Testis (tissue), 2 donors: ENCODE data around the gene DOK1.

Source experiments
- POLR2A ChIP-seq: fragments of 450-650 bp; IDR thresholded peaks from one replicate; pipeline ENCODE4 v1.6.1; 2017; ENCODE audit warnings: antibody characterized with exemption, mild to moderate bottlenecking, moderate library complexity
- TF ChIP-seq, protein P1 (sequence below), 3 experiments: fragments of 450-650 bp in 2 of 3; fragments of 200-600 bp in 1 of 3; sonication (generic) in 1 of 3; IDR thresholded peaks; one replicate each; pipeline ENCODE4 v1.5.1; 2016 to 2019; ENCODE audit warnings: antibody characterized with exemption in 3 of 3, mild to moderate bottlenecking in 2 of 3, moderate library complexity in 1 of 3

DNA sequence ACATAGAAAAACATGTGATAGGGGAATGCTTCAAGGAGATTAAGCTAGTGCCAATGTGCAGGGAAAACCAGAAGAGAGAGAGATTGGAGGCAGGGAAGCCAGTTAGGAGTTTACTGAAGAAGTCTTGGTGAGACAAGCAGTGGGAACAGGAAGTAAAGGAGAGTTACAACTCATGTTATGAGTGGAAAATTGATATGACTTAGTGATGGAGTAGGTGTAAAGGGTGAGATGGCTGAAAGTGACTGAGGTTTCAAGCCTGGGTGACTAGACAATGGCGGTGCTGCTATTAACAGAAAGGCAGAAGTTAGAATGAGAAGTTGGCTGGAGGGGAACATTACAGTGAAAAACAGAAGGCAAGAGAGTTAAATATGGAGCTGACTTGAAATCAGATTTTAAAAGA lies 16.5 kb downstream of the DOK1 start:
- TF ChIP-seq, protein P1, sequence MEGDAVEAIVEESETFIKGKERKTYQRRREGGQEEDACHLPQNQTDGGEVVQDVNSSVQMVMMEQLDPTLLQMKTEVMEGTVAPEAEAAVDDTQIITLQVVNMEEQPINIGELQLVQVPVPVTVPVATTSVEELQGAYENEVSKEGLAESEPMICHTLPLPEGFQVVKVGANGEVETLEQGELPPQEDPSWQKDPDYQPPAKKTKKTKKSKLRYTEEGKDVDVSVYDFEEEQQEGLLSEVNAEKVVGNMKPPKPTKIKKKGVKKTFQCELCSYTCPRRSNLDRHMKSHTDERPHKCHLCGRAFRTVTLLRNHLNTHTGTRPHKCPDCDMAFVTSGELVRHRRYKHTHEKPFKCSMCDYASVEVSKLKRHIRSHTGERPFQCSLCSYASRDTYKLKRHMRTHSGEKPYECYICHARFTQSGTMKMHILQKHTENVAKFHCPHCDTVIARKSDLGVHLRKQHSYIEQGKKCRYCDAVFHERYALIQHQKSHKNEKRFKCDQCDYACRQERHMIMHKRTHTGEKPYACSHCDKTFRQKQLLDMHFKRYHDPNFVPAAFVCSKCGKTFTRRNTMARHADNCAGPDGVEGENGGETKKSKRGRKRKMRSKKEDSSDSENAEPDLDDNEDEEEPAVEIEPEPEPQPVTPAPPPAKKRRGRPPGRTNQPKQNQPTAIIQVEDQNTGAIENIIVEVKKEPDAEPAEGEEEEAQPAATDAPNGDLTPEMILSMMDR (IDR thresholded peaks at IDR 0.05): no peak
- no peak for TF ChIP-seq POLR2A
